ENCODE measurements around the gene METTL23. TPM values are rescaled to one million over a fixed set of nuclear protein-coding genes. Genes with fewer than 3 reads are reported as not detected.

Gene METTL23
- total and polyA plus RNA-seq, 2 donors (not counting 3 experiments of a cell fraction or from before 2014, with no cell fraction given) = 19.5 to 33.4 TPM

DNA sequence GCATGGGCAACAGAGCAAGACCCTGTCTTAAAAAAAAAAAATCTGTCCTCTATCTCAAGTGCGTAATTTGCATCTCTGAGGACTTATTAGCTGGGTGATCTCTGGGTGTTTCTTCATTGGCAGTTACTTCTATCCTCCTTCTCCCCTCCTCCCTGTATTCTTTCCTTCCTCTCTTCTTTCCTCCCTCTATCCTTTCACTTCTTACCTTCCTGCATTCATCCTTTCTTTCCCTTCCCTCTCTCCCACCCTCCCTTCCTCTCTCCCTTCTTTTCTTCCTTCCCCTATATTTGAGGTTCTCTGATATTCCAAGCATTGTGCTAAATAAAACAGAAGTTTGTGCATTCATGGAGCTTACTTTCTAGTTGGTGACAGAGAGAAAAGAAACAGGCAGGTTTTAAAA is 22.0 kb downstream of the METTL23 start:
- dilution Hi-C loops (cut with MboI; ENCODE audit: extremely low pct_ligation_motif_present, low sequenced_read_pairs) (no loop called here), intact Hi-C loops (cut with micrococcal nuclease) (no loop called here)
- ChIA-PET CTCF (no interaction called here), POLR2A (no interaction called here)
- FAIRE-seq = no peak
- Histone ChIP-seq H3K9me3 (replicated peaks; ENCODE audit: control insufficient read depth, insufficient read depth, low read length) (no peaks in the 10 kb centered on the region), H3K4me1 (ENCODE audit: control insufficient read depth, extremely low read depth, insufficient read depth, low read length) (no peaks in the 10 kb centered on the region), H3K4me2 (ENCODE audit: insufficient read depth, low read length) (no peak overlapping the region), H3K36me3 (ENCODE audit: control insufficient read depth in 2 of 2, extremely low read depth in 1 of 2, insufficient read depth in 2 of 2, low read length in 2 of 2) (peaks cover 2 to 6% of the 10 kb centered on the region in 2 experiments), H3K27me3 (ENCODE audit: control insufficient read depth in 2 of 2, insufficient read depth in 2 of 2, low read length in 2 of 2) (no peaks in the 10 kb centered on the region), H2AFZ (ENCODE audit: low read depth, low read length) (no peak overlapping the region), H3K27ac (ENCODE audit: insufficient read depth, low read depth, low read length) (no peak overlapping the region), H3K79me2 (ENCODE audit: control insufficient read depth, insufficient read depth, low read length) (no peaks in the 10 kb centered on the region), H3K4me3 (replicated peaks in 1 of 3; ENCODE audit: insufficient read depth in 1 of 3, low read depth in 1 of 3, low read length in 3 of 3) (no peak overlapping the region), H3K9ac (replicated peaks; ENCODE audit: extremely low read depth, insufficient read depth, low read length) (no peak overlapping the region), H4K20me1 (replicated peaks; ENCODE audit: control insufficient read depth, extremely low read depth, insufficient read depth, low read length) (no peaks in the 10 kb centered on the region), H3K9me1 (replicated peaks; ENCODE audit: control insufficient read depth, extremely low read depth, insufficient read depth, low read length) (no peaks in the 10 kb centered on the region)
- TF ChIP-seq JUN (IDR thresholded peaks at IDR 0.05; ENCODE audit: borderline replicate concordance, insufficient read depth, insufficient read length, low read depth) (no peak), GATA2 (IDR thresholded peaks at IDR 0.05; ENCODE audit: insufficient read depth, insufficient read length, low read depth, low read length) (no peak), POLR2AphosphoS5 (IDR thresholded peaks at IDR 0.05; ENCODE audit: insufficient read depth, low read depth, low read length) (no peak), POLR2A (IDR thresholded peaks at IDR 0.05; ENCODE audit: low read depth, low read length) (no peak), MYC (IDR thresholded peaks at IDR 0.05; ENCODE audit: low read depth, low read length) (no peak), FOS (IDR thresholded peaks at IDR 0.05; ENCODE audit: borderline replicate concordance, insufficient read depth, low read length) (no peak), EZH2 (IDR thresholded peaks at IDR 0.05; ENCODE audit: borderline replicate concordance, low read depth, low read length, severe bottlenecking) (no peak), MAX (IDR thresholded peaks at IDR 0.05; ENCODE audit: insufficient read depth, insufficient read length) (no peak), CTCF (IDR thresholded peaks at IDR 0.05; ENCODE audit: extremely low read depth in 1 of 2, insufficient read depth in 1 of 2, low read depth in 1 of 2, low read length in 2 of 2) (no peak)
- no peak for DNase-seq (ENCODE audit: low read depth, low spot score)
- BruUV-seq (replicated peaks) = no TSS peak

All from endothelial cell of umbilical vein (primary cell).